Endothelial cell of umbilical vein (primary cell): ENCODE measurements around the gene VAV2.

Experiments used
- EZH2 ChIP-seq: IDR thresholded peaks from 2 replicates; pipeline ENCODE4 v1.6.1; 2012; ENCODE audit warnings: borderline replicate concordance, low read depth, mild to moderate bottlenecking, moderate library complexity, low read length, inconsistent platforms; ENCODE audit not compliant: severe bottlenecking
- FOS ChIP-seq: IDR thresholded peaks from 2 replicates; pipeline ENCODE4 v1.6.1; 2011; ENCODE audit warnings: mild to moderate bottlenecking, low read length, moderate library complexity, borderline replicate concordance; ENCODE audit not compliant: insufficient read depth
- GATA2 ChIP-seq: IDR thresholded peaks from 2 replicates; pipeline ENCODE4 v1.7.0; 2011; ENCODE audit warnings: low read depth, mild to moderate bottlenecking, moderate library complexity, mixed read lengths, low read length; ENCODE audit not compliant: insufficient read length, insufficient read depth
- JUN ChIP-seq: IDR thresholded peaks from 2 replicates; pipeline ENCODE4 v1.6.1; 2011; ENCODE audit warnings: borderline replicate concordance, low read depth; ENCODE audit not compliant: insufficient read length, insufficient read depth
- MYC ChIP-seq: IDR thresholded peaks from one replicate; pipeline ENCODE4 v1.6.1; 2011; ENCODE audit warnings: mild to moderate bottlenecking, low read depth, low read length
- POLR2A ChIP-seq: IDR thresholded peaks from 2 replicates; pipeline ENCODE4 v1.6.1; 2012; ENCODE audit warnings: low read depth, mild to moderate bottlenecking, control low read depth, low read length
- POLR2AphosphoS5 ChIP-seq: IDR thresholded peaks from 2 replicates; pipeline ENCODE4 v1.6.1; 2012; ENCODE audit warnings: low read depth, mild to moderate bottlenecking, control low read depth, low read length, moderate library complexity; ENCODE audit not compliant: insufficient read depth
- TF ChIP-seq, protein P1 (sequence below), 2 donors: IDR thresholded peaks; 1 replicate in 1 of 2; 2 replicates in 1 of 2; pipeline ENCODE4 v1.5.1; 2011; ENCODE audit warnings: low read length in 2 of 2, mild to moderate bottlenecking in 2 of 2, moderate library complexity in 2 of 2, control low read depth in 1 of 2, inconsistent platforms in 1 of 2, low read depth in 1 of 2; ENCODE audit not compliant: insufficient read depth in 1 of 2; ENCODE audit errors: extremely low read depth in 1 of 2
- TF ChIP-seq, protein P2 (sequence below): IDR thresholded peaks from 2 replicates; pipeline ENCODE4 v1.6.1; 2011; ENCODE audit not compliant: insufficient read depth, insufficient read length

DNA sequence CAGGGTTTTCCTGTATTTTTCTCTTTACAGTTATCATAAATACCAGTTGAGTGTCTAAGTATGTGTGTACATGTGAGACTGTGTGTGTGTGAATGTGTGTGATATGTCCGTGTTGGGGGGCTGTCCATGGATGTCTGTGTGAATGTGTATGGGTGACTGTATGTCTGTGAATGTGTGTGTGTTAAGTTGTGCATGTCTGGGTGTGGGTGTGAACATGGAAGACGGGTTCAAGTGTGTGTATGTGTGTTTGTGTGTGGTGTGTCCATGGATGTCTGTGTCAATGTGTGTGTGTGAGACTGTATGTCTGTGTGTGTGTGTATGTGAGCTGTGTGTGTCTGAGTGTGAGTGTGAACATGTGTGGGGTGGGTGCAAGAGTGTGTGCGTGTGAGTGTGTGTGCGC, 55.0 kb downstream of the VAV2 start:
- TF ChIP-seq POLR2A, result no peak
- TF ChIP-seq, protein P1, sequence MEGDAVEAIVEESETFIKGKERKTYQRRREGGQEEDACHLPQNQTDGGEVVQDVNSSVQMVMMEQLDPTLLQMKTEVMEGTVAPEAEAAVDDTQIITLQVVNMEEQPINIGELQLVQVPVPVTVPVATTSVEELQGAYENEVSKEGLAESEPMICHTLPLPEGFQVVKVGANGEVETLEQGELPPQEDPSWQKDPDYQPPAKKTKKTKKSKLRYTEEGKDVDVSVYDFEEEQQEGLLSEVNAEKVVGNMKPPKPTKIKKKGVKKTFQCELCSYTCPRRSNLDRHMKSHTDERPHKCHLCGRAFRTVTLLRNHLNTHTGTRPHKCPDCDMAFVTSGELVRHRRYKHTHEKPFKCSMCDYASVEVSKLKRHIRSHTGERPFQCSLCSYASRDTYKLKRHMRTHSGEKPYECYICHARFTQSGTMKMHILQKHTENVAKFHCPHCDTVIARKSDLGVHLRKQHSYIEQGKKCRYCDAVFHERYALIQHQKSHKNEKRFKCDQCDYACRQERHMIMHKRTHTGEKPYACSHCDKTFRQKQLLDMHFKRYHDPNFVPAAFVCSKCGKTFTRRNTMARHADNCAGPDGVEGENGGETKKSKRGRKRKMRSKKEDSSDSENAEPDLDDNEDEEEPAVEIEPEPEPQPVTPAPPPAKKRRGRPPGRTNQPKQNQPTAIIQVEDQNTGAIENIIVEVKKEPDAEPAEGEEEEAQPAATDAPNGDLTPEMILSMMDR (IDR thresholded peaks at IDR 0.05; ENCODE audit: extremely low read depth in 1 of 2, insufficient read depth in 1 of 2, low read depth in 1 of 2, low read length in 2 of 2), result no peak
- TF ChIP-seq EZH2, result no peak
- TF ChIP-seq POLR2AphosphoS5, result no peak
- TF ChIP-seq, protein P2, sequence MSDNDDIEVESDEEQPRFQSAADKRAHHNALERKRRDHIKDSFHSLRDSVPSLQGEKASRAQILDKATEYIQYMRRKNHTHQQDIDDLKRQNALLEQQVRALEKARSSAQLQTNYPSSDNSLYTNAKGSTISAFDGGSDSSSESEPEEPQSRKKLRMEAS, result no peak
- no peak for TF ChIP-seq JUN
- TF ChIP-seq FOS, result no peak
- TF ChIP-seq MYC, result no peak
- no peak for TF ChIP-seq GATA2
